Measurements from ENCODE around the gene PTPRM. TPM values are rescaled to one million over a fixed set of nuclear protein-coding genes. Genes with fewer than 3 reads are reported as not detected.

The PTPRM gene
- total RNA-seq, 1 experiment from 2014 or later, result 1.6 TPM

DNA sequence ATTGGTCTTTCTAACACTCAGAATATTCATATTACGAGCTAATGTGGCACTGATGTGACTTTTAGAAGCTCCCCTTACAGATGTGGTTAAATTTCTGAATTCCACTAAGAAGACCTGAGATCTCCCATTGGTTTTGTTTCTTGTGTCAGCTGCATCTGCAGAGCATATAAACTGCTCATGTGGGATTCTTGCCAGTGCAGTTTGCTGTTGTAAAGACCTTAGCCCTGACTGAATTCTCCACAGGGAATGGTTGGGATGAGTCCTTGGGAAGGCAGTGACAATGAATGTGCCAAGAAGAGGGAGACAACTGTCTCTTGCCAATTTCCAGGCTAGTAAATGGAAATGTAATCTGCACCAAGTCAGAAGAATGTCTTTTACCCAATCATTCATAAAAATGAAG is 94.1 kb downstream of the PTPRM start:
- Histone ChIP-seq H3K27ac (ENCODE audit: low read length) (no peak overlapping the region), H3K27me3 (ENCODE audit: control insufficient read depth, insufficient read depth, low read length) (no peaks in the 10 kb centered on the region), H3K4me3 (ENCODE audit: low read depth in 2 of 2, low read length in 2 of 2) (no peak overlapping the region), H3K9me3 (ENCODE audit: control insufficient read depth, insufficient read depth, low read depth, low read length) (no peaks in the 10 kb centered on the region), H3K36me3 (ENCODE audit: control insufficient read depth, insufficient read depth, low read length) (no peaks in the 10 kb centered on the region), H3K4me1 (ENCODE audit: control insufficient read depth, insufficient read depth, low read length) (no peaks in the 10 kb centered on the region)
- no TSS peak for BruUV-seq (replicated peaks)
- in situ Hi-C loops (cut with HindIII; ENCODE audit: low pct_unique_long_range_greater_than_20kb, low sequenced_read_pairs), result no loop called here
- ChIA-PET POLR2A (no interaction called here), CTCF (no interaction called here)
- intact Hi-C loops (cut with micrococcal nuclease; ENCODE audit: unreplicated experiment), result no loop called here
- ATAC-seq (no peak), DNase-seq (ENCODE audit: low read depth, low spot score) (no peak)
- TF ChIP-seq, protein P1, sequence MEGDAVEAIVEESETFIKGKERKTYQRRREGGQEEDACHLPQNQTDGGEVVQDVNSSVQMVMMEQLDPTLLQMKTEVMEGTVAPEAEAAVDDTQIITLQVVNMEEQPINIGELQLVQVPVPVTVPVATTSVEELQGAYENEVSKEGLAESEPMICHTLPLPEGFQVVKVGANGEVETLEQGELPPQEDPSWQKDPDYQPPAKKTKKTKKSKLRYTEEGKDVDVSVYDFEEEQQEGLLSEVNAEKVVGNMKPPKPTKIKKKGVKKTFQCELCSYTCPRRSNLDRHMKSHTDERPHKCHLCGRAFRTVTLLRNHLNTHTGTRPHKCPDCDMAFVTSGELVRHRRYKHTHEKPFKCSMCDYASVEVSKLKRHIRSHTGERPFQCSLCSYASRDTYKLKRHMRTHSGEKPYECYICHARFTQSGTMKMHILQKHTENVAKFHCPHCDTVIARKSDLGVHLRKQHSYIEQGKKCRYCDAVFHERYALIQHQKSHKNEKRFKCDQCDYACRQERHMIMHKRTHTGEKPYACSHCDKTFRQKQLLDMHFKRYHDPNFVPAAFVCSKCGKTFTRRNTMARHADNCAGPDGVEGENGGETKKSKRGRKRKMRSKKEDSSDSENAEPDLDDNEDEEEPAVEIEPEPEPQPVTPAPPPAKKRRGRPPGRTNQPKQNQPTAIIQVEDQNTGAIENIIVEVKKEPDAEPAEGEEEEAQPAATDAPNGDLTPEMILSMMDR (IDR thresholded peaks at IDR 0.05), result no peak
- TF ChIP-seq, protein P2, sequence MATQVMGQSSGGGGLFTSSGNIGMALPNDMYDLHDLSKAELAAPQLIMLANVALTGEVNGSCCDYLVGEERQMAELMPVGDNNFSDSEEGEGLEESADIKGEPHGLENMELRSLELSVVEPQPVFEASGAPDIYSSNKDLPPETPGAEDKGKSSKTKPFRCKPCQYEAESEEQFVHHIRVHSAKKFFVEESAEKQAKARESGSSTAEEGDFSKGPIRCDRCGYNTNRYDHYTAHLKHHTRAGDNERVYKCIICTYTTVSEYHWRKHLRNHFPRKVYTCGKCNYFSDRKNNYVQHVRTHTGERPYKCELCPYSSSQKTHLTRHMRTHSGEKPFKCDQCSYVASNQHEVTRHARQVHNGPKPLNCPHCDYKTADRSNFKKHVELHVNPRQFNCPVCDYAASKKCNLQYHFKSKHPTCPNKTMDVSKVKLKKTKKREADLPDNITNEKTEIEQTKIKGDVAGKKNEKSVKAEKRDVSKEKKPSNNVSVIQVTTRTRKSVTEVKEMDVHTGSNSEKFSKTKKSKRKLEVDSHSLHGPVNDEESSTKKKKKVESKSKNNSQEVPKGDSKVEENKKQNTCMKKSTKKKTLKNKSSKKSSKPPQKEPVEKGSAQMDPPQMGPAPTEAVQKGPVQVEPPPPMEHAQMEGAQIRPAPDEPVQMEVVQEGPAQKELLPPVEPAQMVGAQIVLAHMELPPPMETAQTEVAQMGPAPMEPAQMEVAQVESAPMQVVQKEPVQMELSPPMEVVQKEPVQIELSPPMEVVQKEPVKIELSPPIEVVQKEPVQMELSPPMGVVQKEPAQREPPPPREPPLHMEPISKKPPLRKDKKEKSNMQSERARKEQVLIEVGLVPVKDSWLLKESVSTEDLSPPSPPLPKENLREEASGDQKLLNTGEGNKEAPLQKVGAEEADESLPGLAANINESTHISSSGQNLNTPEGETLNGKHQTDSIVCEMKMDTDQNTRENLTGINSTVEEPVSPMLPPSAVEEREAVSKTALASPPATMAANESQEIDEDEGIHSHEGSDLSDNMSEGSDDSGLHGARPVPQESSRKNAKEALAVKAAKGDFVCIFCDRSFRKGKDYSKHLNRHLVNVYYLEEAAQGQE (IDR thresholded peaks at IDR 0.05; ENCODE audit: insufficient read depth in 1 of 2, low read depth in 2 of 2, low read length in 1 of 2), result no peak
- TF ChIP-seq SIN3A (IDR thresholded peaks at IDR 0.05; ENCODE audit: borderline replicate concordance, insufficient read depth, low read depth, low read length) (no peak), TCF7L2 (IDR thresholded peaks at IDR 0.05; ENCODE audit: low read depth, low read length) (no peak), POLR2AphosphoS5 (IDR thresholded peaks at IDR 0.05; ENCODE audit: low read depth, low read length) (no peak)

DNA sequence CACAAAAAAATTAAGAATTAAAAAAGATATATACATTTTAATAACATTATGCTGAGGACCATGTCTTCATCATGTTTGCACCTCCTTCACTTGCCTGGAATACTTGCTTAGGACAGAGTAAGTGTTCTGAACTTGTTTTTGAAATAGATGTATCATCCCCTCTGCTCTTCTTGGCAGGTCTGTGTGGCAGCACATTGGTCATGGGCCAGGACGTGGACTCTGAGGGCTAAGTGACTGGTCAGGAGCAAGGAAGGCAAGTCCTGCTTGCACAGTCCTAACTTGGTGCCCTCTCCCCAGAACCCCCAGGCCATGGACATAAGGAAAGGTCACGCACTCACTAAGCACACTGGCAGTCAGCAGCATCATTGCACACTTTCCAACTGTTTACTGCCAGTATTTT is 95.8 kb downstream of the PTPRM start:
- in situ Hi-C loops (cut with HindIII; ENCODE audit: low pct_unique_long_range_greater_than_20kb, low sequenced_read_pairs), result no loop called here
- no peaks in the 10 kb centered on the region for H3K9me3 ChIP-seq (ENCODE audit: control insufficient read depth, insufficient read depth, low read depth, low read length)
- no peaks in the 10 kb centered on the region for H3K27me3 ChIP-seq (ENCODE audit: control insufficient read depth, insufficient read depth, low read length)
- no peaks in the 10 kb centered on the region for H3K4me1 ChIP-seq (ENCODE audit: control insufficient read depth, insufficient read depth, low read length)
- H3K27ac ChIP-seq (ENCODE audit: low read length), result no peak overlapping the region
- DNase-seq (ENCODE audit: low read depth, low spot score) (no peak), ATAC-seq (no peak)
- H3K36me3 ChIP-seq (ENCODE audit: control insufficient read depth, insufficient read depth, low read length), result no peaks in the 10 kb centered on the region
- ChIA-PET CTCF (no interaction called here), POLR2A (no interaction called here)
- BruUV-seq (replicated peaks), result no TSS peak
- TF ChIP-seq, protein P1 (IDR thresholded peaks at IDR 0.05), result no peak
- TF ChIP-seq POLR2AphosphoS5 (IDR thresholded peaks at IDR 0.05; ENCODE audit: low read depth, low read length) (no peak), SIN3A (IDR thresholded peaks at IDR 0.05; ENCODE audit: borderline replicate concordance, insufficient read depth, low read depth, low read length) (no peak), TCF7L2 (IDR thresholded peaks at IDR 0.05; ENCODE audit: low read depth, low read length) (no peak)
- TF ChIP-seq, protein P2 (IDR thresholded peaks at IDR 0.05; ENCODE audit: insufficient read depth in 1 of 2, low read depth in 2 of 2, low read length in 1 of 2), result no peak
- no peak overlapping the region for H3K4me3 ChIP-seq (ENCODE audit: low read depth in 2 of 2, low read length in 2 of 2)
- intact Hi-C loops (cut with micrococcal nuclease; ENCODE audit: unreplicated experiment), result no loop called here

All from Panc1 (cell line).